ENCODE data around the gene MPST.
"Not testable (repeated sequence)": the region's sequence is repeated elsewhere in the genome, so short reads cannot be mapped to it uniquely, and the experiment has no call there.

The MPST gene

GRCh38 chr22:37019309-37020191 is at the start of gene MPST, which contains the start of gene TST:
TSS of gene MPST (plus strand) at chr22:37019742. CDS start at chr22:37019837, 95 bp downstream.
TSS of gene TST (minus strand) at chr22:37019447. CDS start at chr22:37018732, 715 bp downstream.
- FAIRE-seq: no peak

DNA sequence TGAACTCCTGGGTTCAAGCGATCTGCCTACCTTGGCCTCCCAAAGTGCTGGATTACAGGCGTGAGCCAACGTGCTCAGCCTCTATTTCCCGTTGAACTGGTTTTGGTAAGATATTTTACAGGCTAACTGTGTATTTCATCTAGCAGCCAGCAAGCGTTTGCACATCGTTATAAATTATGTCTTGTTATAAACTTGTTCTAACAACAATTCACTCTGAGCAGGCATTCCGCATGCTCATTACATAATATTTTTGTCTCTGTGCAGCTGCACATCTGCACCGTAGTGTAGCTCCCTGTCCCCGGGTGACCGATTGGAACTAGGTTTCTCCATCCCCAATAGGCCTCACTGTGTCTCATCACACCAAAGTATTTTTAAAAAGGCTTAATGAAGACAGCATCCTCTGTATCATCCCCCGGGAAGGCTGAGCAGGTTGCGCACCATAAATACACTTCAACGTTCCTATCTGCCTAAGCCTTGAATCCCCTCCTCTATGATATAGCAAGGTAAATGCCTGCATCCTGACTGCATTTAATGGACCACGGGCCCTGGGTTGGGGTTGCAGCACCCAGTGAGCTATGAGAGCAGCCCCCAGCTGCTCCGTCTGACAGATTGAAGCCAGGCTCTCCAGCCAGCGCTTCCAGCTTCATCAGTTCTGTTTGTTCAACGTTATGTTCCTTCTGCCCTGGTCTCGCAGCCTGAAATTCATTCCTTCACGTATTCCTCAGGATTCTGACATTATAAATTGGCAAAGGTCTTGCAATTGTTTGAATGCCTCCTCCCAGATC is 48.0 kb upstream of the MPST start:
- peak; percentile 91 for FAIRE-seq

- FAIRE-seq: no peak
Measured at GRCh38 chr22:36976606-36977005, 42.9 kb upstream of the MPST start.

- no peak for FAIRE-seq
Measured at GRCh38 chr22:36977401-36977861, 42.1 kb upstream of the MPST start.

DNA sequence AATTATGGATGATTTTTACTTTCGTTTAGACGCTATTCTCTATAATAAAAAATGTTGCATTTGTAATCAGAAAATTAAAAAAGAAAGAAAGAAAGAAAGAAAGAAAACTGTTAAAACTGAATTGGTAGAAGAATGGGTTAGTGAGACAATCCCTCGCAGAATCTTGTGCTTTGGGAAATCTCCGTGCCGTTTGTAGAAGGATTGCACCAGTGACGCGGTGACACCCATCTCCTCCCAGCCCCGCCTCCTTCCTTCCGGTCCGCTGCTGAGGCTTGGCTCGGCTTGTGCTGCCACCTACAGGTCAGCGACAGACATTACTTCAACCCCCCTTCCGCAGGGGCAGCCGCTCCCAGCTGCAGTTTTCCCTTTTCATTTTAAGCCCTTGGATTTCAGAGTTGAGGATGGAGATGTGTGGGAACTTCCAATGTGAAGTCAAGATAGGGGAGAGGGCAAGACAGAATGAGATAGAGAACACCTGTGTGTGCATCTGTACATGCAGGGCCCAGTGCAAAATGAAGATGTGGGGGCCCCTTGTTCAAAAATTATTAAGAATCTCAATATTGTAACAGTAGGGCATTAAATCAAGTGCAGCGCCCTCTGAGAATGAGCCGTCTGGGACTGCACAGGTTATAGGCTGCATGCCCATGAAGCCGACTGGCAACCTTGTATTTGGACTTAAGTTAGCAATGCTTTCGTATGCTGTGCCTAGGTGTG is 41.4 kb upstream of the MPST start:
- peak; percentile 98 for FAIRE-seq

GRCh38 chr22:36979016-36979910 is 40.3 kb upstream of the MPST start:
- no peak for FAIRE-seq

GRCh38 chr22:36981247-36981775 is 38.2 kb upstream of the MPST start:
- no peak for FAIRE-seq

DNA sequence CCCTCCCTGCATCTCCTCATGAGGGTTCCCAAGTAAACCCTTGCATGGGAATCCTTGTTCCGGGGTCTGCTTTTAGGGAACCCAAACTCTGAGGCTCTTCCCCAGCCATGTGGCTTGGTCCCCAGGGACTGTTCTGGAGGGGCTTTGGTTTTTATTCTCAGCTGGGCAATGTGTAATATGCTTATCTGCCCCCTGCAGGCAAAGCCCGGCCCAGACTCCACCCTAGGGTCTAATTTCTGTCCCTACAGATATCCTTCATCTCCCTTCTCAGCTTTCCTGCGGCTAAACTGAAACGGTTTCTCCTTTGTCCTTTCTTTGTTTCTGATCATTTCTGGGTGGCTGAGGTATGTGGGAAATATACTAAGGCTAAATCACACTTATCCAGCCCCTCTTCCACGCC is 37.4 kb upstream of the MPST start:
- no peak for FAIRE-seq

GRCh38 chr22:36985211-36985889 is 34.2 kb upstream of the MPST start:
- no peak for FAIRE-seq

DNA sequence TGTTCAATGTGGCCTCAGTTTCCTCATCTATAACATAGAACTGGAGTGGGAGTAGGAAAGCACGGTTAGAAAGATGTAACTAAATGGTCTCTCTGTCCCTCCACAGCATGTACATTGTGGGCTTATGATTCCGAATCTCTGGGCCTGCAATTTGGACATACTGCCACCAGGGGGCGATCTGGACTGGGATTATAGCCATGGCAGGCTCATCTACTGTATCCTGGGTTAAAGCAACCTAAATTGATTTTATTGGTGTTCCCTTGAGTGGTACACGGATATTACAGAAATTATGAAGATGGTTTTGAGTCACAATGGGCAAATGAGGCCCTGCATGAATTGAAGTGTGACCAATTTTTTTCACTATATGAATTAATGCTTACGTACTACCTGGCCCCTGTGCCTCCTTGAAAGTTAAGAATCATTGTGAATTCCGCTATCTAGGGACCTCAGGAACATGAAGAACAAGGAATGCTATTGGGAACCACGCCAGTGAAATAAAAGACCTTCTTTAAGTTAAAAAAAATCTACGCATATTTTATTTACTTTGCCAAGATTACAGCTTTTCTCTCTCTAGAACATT is 33.2 kb upstream of the MPST start:
- no peak for FAIRE-seq

DNA sequence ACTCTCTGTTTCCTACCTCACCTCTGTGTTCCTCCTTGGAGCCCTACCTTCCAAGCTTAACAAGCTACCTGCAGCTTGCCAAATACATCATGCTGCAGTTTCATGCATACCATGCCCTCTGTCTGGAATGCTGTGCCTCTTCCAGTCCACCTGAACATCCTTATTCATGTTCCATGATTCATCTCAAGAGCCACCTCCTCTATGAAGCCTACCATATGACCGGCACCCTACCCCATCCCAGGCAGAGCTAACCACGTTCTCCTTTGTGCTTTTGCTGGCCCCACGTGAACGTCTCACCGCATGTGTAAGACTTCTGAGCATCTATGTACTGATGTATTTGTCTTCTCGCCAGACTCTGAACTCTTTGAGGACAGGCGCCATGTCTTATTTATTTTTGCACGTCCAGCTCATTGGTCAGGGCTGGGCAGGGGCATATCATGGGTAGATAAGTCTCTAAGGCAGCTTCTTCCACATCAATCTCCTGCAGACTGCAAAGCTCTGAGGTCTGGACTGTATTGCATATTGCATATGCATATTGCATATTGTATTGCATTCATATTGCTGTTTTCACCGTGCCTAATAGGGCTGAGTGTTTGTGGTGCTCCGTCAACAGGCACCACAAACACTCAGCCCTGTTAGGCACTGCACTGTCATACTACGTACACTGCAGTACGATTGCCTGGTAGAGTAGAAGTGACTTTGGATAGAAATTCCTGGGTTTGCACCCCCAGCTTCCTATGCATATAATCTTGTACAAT is 31.3 kb upstream of the MPST start:
- no peak for FAIRE-seq

DNA sequence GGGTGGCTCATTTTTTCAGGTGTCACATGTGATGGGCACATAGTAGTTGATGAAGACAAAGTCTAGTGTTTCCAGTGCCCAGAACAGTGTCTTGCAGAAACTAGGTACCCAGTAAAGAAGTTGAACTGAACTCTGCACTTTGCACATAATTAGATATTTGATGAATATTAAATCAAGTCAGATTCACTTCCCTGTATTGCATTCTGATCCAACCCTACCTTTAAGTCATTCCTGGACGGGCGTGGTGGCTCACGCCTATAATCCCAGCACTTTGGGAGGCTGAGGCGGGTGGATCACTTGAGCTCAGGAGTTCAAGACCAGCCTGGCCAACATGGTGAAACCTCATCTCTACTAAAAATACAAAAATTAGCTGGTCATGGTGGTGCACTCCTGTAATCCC is 30.5 kb upstream of the MPST start:
- not testable (repeated sequence) for FAIRE-seq

GRCh38 chr22:36990457-36990856 is 29.1 kb upstream of the MPST start:
- FAIRE-seq: no peak

DNA sequence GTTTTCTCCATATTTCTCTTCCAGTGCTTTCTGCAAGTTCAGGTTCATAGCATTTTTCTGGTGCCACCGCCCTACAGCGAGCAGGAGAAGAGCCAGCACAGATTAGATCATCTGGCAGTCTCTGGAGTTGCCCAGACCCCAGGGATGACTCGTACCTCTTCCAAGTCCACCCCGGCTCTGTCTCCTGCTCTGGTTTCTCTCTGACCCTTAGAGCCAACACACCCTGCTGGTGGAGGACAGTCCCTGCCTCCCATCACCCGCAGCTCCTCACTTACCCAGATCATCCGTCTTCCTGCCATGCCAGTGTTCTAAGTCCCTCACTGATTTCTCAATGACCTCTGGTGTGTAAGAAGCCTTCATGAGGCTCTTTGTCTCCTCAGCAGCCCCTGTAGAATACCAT is 28.3 kb upstream of the MPST start:
- no peak for FAIRE-seq

DNA sequence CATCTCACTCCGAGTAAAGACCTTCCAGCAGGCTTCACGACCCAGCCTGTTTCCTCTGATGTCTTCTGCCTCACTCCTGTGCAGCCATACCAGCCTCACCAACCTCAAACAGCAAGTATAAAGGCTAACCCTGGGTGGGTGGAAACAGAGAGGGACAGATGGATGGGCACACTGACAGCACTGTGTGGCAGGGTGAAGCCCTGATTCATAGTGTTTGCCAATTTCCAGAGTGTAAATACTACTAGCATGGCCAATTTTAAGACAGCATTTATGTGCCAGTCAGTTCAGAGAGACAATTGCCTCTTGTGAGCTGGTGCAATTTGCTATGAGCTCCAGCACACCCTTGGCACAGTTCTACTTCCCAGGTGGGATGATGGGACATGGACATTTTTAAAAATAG is 21.8 kb upstream of the MPST start:
- no peak for FAIRE-seq

- FAIRE-seq: no peak
Measured at GRCh38 chr22:36998620-36999351, 20.8 kb upstream of the MPST start.

- FAIRE-seq: no peak
Measured at GRCh38 chr22:36999463-36999862, 20.1 kb upstream of the MPST start.

GRCh38 chr22:37000676-37001534 is 18.6 kb upstream of the MPST start:
- no peak for FAIRE-seq
